NT2/D1 (cell line): ENCODE data around the gene LMOD3.

Source experiments
- SUZ12 ChIP-seq: IDR thresholded peaks from 2 replicates; pipeline ENCODE4 v1.6.1; 2011; ENCODE audit not compliant: insufficient read length, insufficient read depth; ENCODE audit errors: extremely low read depth
- YY1 ChIP-seq: IDR thresholded peaks from 2 replicates; pipeline ENCODE4 v1.6.1; 2011; ENCODE audit not compliant: insufficient read length, insufficient read depth

DNA sequence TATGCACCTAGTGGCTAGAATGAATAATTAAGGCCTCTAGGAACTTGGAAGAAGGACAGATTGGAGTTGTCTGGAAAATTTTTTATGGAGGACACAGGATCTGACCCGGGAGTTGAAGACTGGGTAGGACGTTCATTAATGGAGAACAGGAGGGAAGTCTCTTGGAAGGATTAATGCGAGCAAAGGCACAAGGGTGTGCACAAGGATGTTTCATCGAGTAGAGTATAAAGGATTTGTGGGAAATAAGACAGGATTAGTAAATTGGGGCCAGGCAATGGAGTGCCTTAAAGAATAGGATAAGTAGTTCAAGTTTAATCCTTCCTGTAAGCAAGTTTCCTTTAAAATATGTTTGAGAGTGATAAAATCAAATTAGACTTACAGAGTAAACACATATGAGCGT lies 14.6 kb downstream of the LMOD3 start:
- TF ChIP-seq YY1 (no peak), SUZ12 (no peak)
